ENCODE data around the gene ERLEC1.

GRCh38 chr2:53744395-53745065, 42.3 kb upstream of the ERLEC1 start:
- TF ChIP-seq CTCF (IDR thresholded peaks at IDR 0.05) (no peak), POLR2AphosphoS5 (IDR thresholded peaks at IDR 0.05; ENCODE audit: insufficient read depth in 1 of 2, low read depth in 1 of 2) (no peak)

Measured in vagina (tissue), 2 donors.